ENCODE measurements around the gene HOXA6. TPM values are rescaled to one million over a fixed set of nuclear protein-coding genes. Genes with fewer than 3 reads are reported as not detected.

HOXA6 gene
- total RNA-seq, 1 donor, result 7.6 TPM

GRCh38 chr7:27123007-27123476, 24.5 kb downstream of the HOXA6 start:
- Histone ChIP-seq H4K20me1 (ENCODE audit: insufficient read depth, low read length) (peaks cover 6% of the 10 kb centered on the region), H3K27me3 (ENCODE audit: insufficient read depth, low read length) (no peaks in the 10 kb centered on the region), H2AFZ (ENCODE audit: low read length) (no peak overlapping the region), H3K9me3 (ENCODE audit: low read depth, low read length) (no peaks in the 10 kb centered on the region), H3K79me2 (ENCODE audit: insufficient read depth, low read length) (no peaks in the 10 kb centered on the region), H3K4me2 (ENCODE audit: insufficient read depth, low read length) (no peak overlapping the region), H3K4me3 (ENCODE audit: insufficient read depth, low read length) (no peak overlapping the region), H3K27ac (ENCODE audit: low read depth, low read length) (no peak overlapping the region), H3K36me3 (ENCODE audit: insufficient read depth, low read length) (peaks cover 13% of the 10 kb centered on the region), H3K4me1 (ENCODE audit: insufficient read depth, low read length) (no peaks in the 10 kb centered on the region)
- TF ChIP-seq CTCF (IDR thresholded peaks at IDR 0.05; ENCODE audit: extremely low read depth, low read depth, low read length), result no peak
- DNase-seq (ENCODE audit: insufficient read length, low spot score, missing footprints), result peak; percentile 34

- DNase-seq (ENCODE audit: insufficient read length, low spot score, missing footprints), result peak; percentile 3
These were observed 25.3 kb downstream of the HOXA6 start for GRCh38 chr7:27122077-27122910.

GRCh38 chr7:27121684-27122076, 25.9 kb downstream of the HOXA6 start:
- Histone ChIP-seq H3K27ac (ENCODE audit: low read depth, low read length) (no peak overlapping the region), H3K4me3 (ENCODE audit: insufficient read depth, low read length) (no peak overlapping the region), H3K36me3 (ENCODE audit: insufficient read depth, low read length) (peaks cover 13% of the 10 kb centered on the region), H3K9me3 (ENCODE audit: low read depth, low read length) (no peaks in the 10 kb centered on the region), H3K4me2 (ENCODE audit: insufficient read depth, low read length) (no peak overlapping the region), H3K27me3 (ENCODE audit: insufficient read depth, low read length) (no peaks in the 10 kb centered on the region), H4K20me1 (ENCODE audit: insufficient read depth, low read length) (peaks cover 16% of the 10 kb centered on the region), H3K79me2 (ENCODE audit: insufficient read depth, low read length) (no peaks in the 10 kb centered on the region), H3K4me1 (ENCODE audit: insufficient read depth, low read length) (no peaks in the 10 kb centered on the region), H2AFZ (ENCODE audit: low read length) (no peak overlapping the region)
- no peak for TF ChIP-seq CTCF (IDR thresholded peaks at IDR 0.05; ENCODE audit: extremely low read depth, low read depth, low read length)
- peak; percentile 37 for DNase-seq (ENCODE audit: insufficient read length, low spot score, missing footprints)

More at GRCh38 chr7:27122077-27122910, 25.3 kb downstream of the HOXA6 start:
- no peak overlapping the region for H3K27ac ChIP-seq (ENCODE audit: low read depth, low read length)
- H3K4me3 ChIP-seq (ENCODE audit: insufficient read depth, low read length), result no peak overlapping the region
- H3K79me2 ChIP-seq (ENCODE audit: insufficient read depth, low read length), result no peaks in the 10 kb centered on the region
- no peaks in the 10 kb centered on the region for H3K4me1 ChIP-seq (ENCODE audit: insufficient read depth, low read length)
- H3K9me3 ChIP-seq (ENCODE audit: low read depth, low read length), result no peaks in the 10 kb centered on the region
- H4K20me1 ChIP-seq (ENCODE audit: insufficient read depth, low read length), result peaks cover 10% of the 10 kb centered on the region
- no peak for TF ChIP-seq CTCF (IDR thresholded peaks at IDR 0.05; ENCODE audit: extremely low read depth, low read depth, low read length)
- no peak overlapping the region for H3K4me2 ChIP-seq (ENCODE audit: insufficient read depth, low read length)
- H3K27me3 ChIP-seq (ENCODE audit: insufficient read depth, low read length), result no peaks in the 10 kb centered on the region
- H2AFZ ChIP-seq (ENCODE audit: low read length), result no peak overlapping the region
- H3K36me3 ChIP-seq (ENCODE audit: insufficient read depth, low read length), result peaks cover 13% of the 10 kb centered on the region

- no peak for TF ChIP-seq CTCF (IDR thresholded peaks at IDR 0.05; ENCODE audit: extremely low read depth, low read depth, low read length)
- H3K4me2 ChIP-seq (ENCODE audit: insufficient read depth, low read length), result no peak overlapping the region
- H3K27ac ChIP-seq (ENCODE audit: low read depth, low read length), result no peak overlapping the region
- DNase-seq (ENCODE audit: insufficient read length, low spot score, missing footprints), result peak; percentile 5
- H3K36me3 ChIP-seq (ENCODE audit: insufficient read depth, low read length), result peaks cover 17% of the 10 kb centered on the region
- no peak overlapping the region for H2AFZ ChIP-seq (ENCODE audit: low read length)
- H3K27me3 ChIP-seq (ENCODE audit: insufficient read depth, low read length), result no peaks in the 10 kb centered on the region
- peaks cover 11% of the 10 kb centered on the region for H3K4me1 ChIP-seq (ENCODE audit: insufficient read depth, low read length)
- peaks cover 23% of the 10 kb centered on the region for H4K20me1 ChIP-seq (ENCODE audit: insufficient read depth, low read length)
- H3K79me2 ChIP-seq (ENCODE audit: insufficient read depth, low read length), result peaks cover 8% of the 10 kb centered on the region
- no peak overlapping the region for H3K4me3 ChIP-seq (ENCODE audit: insufficient read depth, low read length)
- no peaks in the 10 kb centered on the region for H3K9me3 ChIP-seq (ENCODE audit: low read depth, low read length)
These were observed 28.1 kb downstream of the HOXA6 start for GRCh38 chr7:27119412-27119911.
